SK-N-MC (cell line): ENCODE data around the gene C11orf52.

Source experiments
- EZH2 ChIP-seq: fragments of 200-600 bp; sonication (generic); IDR thresholded peaks from one replicate; pipeline ENCODE4 v1.6.1; 2017; ENCODE audit warnings: antibody characterized with exemption
- POLR2AphosphoS5 ChIP-seq: IDR thresholded peaks from 2 replicates; pipeline ENCODE4 v1.6.1; 2012; ENCODE audit warnings: mild to moderate bottlenecking, low read depth, low read length, borderline replicate concordance

- TF ChIP-seq POLR2AphosphoS5 (no peak), EZH2 (no peak)
These were observed 21.3 kb downstream of the C11orf52 start for GRCh38 chr11:111939836-111940604.
